Thymus (tissue), 11 donors: ENCODE measurements around the gene WNT1. TPM values are rescaled to one million over a fixed set of nuclear protein-coding genes. Genes with fewer than 3 reads are reported as not detected.

ENCODE experiments used
- DNase-seq, 9 donors: peaks; one replicate each; pipeline ENCODE4 v3.0.0-alpha.2; 2013; ENCODE audit warnings: low spot score in 9 of 9, low read depth in 6 of 9, missing footprints in 1 of 9
- H3K27ac ChIP-seq, 2 donors: one replicate each; pipeline ENCODE4 v1.5.1; 2013; ENCODE audit warnings: control low read depth in 1 of 2, low read depth in 1 of 2, low read length in 1 of 2, mild to moderate bottlenecking in 1 of 2, moderate library complexity in 1 of 2
- H3K27me3 ChIP-seq, 2 donors: one replicate each; pipeline ENCODE4 v1.5.1; 2013; ENCODE audit warnings: low read length in 1 of 2; ENCODE audit not compliant: control insufficient read depth in 2 of 2, insufficient read depth in 1 of 2
- H3K36me3 ChIP-seq, 2 donors: one replicate each; pipeline ENCODE4 v1.5.1; 2013; ENCODE audit warnings: low read length in 1 of 2, mild to moderate bottlenecking in 1 of 2, moderate library complexity in 1 of 2; ENCODE audit not compliant: control insufficient read depth in 2 of 2, insufficient read depth in 2 of 2
- H3K4me1 ChIP-seq, 2 donors: one replicate each; pipeline ENCODE4 v1.5.1; 2013; ENCODE audit warnings: low read length in 2 of 2; ENCODE audit not compliant: control insufficient read depth in 2 of 2, insufficient read depth in 2 of 2
- H3K4me3 ChIP-seq, 2 donors: one replicate each; pipeline ENCODE4 v1.5.1; 2013; ENCODE audit warnings: low read length in 2 of 2, control low read depth in 1 of 2, mild to moderate bottlenecking in 1 of 2
- H3K9me3 ChIP-seq, 2 donors: one replicate each; pipeline ENCODE4 v1.5.1; 2013; ENCODE audit warnings: low read length in 1 of 2, mild to moderate bottlenecking in 1 of 2; ENCODE audit not compliant: control insufficient read depth in 2 of 2, insufficient read depth in 1 of 2
- WGBS: extraction: QIAGEN DNeasy Blood & Tissue Kit; methylation state at CpG from one replicate; pipeline ENCODE4 v1.1.7; 2013; 5-methylcytosine and 5-hydroxymethylcytosine counted together
- polyA plus RNA-seq: library from polyadenylated mRNA; stranded (reverse); fragments of 200-250 nt; gene quantifications from one replicate; pipeline ENCODE4 v1.2.3, GENCODE V29; 2013
- total RNA-seq: library from RNA; stranded (reverse); fragments of 120-200 nt; gene quantifications from one replicate; pipeline ENCODE4 v1.2.4, GENCODE V29; 2013
- donor health status: healthy.

WNT1 gene
- total and polyA plus RNA-seq, 2 donors = 0.05 TPM; not detected in 1

DNA sequence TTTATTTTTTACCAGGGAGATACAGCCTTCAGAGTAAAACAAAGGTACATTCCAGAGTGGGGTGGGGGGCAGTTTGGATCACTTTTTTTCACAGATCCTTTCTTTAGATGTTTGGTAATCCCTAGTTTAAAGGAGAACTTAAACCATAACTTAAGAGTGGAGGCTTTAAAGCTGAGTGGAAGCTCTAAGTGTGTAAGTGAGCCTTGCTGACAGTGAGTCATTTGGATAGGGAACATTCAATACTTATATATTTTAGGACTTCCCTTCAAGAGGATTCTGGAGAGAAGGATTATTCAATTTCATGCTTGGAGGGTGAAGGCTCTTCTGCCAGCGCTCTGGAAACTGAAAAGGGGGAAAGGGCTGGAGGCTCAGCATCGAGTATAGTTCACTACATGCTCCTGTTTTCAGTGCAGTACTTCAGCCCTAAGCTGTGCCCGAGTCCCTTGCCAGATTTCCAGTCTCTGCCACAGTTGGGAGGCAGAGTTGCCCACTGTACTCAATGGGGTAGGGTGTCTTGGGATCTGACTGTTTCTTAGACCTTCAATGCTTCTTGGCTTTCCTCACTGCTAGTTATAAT, 32.1 kb downstream of the WNT1 start:
- no peak for DNase-seq

DNA sequence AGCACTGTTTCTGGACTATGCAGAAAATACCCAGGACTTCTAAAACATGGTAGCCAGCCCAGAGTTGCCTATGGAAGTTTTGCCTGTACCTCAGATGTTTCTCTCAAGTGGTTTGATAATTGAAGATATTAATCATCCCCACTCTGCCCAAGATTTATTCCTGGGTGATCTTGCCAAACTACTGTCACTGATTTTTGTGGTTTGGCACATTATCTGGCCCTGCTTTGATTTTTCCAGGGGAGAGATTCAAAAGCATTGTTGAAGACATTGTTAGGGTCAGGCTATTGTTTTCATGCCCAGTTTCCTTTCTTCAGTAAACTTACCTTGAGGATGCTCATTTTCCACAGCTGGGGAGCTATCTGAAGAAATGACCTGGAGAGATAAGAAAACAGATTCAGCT, 34.6 kb downstream of the WNT1 start:
- DNase-seq = no peak
- no peak overlapping the region for H3K4me3 ChIP-seq
- peaks cover 18 to 29% of the 10 kb centered on the region in 2 donors for H3K36me3 ChIP-seq
- H3K4me1 ChIP-seq = peaks cover 3 to 6% of the 10 kb centered on the region in 2 donors
- H3K27ac ChIP-seq = no peak overlapping the region
- no peaks in the 10 kb centered on the region for H3K9me3 ChIP-seq
- no peaks in the 10 kb centered on the region for H3K27me3 ChIP-seq

More for the DNA sequence above, 32.1 kb downstream of the WNT1 start:
- 97% methylated on average over 3 of the region's 3 CpGs for WGBS
- Histone ChIP-seq H3K4me3 (no peak overlapping the region), H3K4me1 (no peaks in the 10 kb centered on the region), H3K36me3 (peaks cover 23 to 34% of the 10 kb centered on the region in 2 donors), H3K27me3 (no peaks in the 10 kb centered on the region), H3K27ac (no peak overlapping the region), H3K9me3 (no peaks in the 10 kb centered on the region)

DNA sequence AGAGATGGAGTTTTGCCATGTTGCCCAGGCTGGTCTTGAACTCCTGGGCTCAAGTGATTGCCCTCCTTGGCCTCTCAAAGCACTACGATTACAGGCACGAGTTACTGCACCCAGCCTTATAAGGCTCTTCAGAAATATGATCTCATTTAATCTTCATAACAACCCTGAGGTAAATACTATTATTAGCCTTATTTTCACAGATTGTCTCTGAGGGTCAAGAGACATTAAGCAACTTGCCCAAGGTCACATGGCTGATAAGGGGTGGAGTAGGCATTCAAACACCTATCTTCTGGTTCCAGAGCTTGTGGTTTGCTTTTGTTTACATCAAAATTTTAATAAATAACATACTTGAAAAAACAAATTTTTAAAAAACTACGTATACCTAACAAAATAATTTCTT, 35.3 kb downstream of the WNT1 start:
- 98% methylated on average over 3 of the region's 3 CpGs for WGBS
- Histone ChIP-seq H3K27ac (no peak overlapping the region), H3K36me3 (peaks cover 18 to 26% of the 10 kb centered on the region in 2 donors), H3K4me1 (peaks cover 8 to 10% of the 10 kb centered on the region in 2 donors), H3K4me3 (no peak overlapping the region), H3K9me3 (no peaks in the 10 kb centered on the region), H3K27me3 (no peaks in the 10 kb centered on the region)
- DNase-seq = no peak

DNA sequence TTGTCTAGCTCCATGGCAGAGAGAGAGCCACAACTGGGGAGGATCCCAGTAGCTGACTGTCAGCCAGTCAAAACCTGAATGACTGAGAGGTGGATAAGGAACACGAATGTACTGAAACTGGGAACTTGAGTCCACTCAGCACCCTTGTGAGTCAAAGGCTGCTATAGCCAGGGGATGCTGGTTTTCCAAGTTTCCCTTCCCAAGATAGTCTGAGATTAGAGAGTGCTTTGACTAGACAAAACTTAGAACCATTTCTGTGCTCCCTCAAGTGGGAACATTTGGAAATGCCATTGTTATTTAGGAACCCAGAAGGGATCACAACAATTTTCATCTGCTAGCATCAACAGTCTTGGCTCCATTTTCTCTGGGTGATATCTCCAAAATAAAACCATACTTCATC, 36.4 kb downstream of the WNT1 start:
- no peaks in the 10 kb centered on the region for H3K27me3 ChIP-seq
- H3K27ac ChIP-seq = no peak overlapping the region
- H3K9me3 ChIP-seq = no peaks in the 10 kb centered on the region
- no peak overlapping the region for H3K4me3 ChIP-seq
- 96% methylated on average over 1 of the region's 1 CpG for WGBS
- peaks cover 12 to 15% of the 10 kb centered on the region in 2 donors for H3K4me1 ChIP-seq
- H3K36me3 ChIP-seq = peaks cover 18% of the 10 kb centered on the region in 2 donors
- DNase-seq = no peak

DNA sequence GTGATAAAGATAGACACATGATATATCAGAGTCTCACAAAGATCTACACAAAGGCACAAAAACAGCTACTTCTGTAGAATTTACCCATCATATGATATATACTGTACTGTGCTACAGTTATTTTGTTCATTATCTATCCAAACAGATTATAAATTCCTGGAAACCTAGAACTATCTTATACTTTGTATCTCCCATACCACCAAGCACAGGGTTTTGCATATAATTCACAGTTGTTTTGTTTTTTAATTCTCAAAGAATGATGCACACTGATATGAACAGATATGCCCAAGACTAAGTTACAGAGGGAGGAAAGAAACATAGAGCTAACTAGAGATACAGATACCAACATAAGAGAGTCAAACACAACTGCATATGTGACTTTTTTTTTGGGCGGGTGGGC, 37.1 kb downstream of the WNT1 start:
- H3K36me3 ChIP-seq = peaks cover 15 to 16% of the 10 kb centered on the region in 2 donors
- H3K27me3 ChIP-seq = no peaks in the 10 kb centered on the region
- H3K27ac ChIP-seq = no peak overlapping the region
- no peaks in the 10 kb centered on the region for H3K9me3 ChIP-seq
- WGBS = 100% methylated on average over 1 of the region's 1 CpG
- no peak for DNase-seq
- no peak overlapping the region for H3K4me3 ChIP-seq
- peaks cover 13 to 21% of the 10 kb centered on the region in 2 donors for H3K4me1 ChIP-seq

DNA sequence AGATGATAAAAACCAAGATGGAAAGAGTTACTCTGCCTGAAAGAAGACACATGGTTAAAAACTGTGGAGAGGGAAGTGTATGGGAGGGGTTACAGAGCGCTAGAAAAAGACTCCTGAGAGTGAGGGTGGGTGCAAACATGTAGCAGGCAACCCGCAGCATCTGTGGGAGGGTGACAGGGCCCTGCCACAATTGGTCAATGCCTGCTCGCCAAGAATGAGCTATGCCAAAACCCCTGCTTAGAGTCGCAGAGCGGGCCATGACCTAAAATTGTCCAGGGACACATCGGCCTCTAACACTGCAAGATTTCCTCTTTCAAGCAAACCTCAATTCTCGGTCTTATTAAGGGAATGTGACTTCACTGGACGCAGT, 39.8 kb downstream of the WNT1 start:
- under 1% methylated on average over 8 of the region's 8 CpGs for WGBS
- H3K4me3 ChIP-seq = peak overlapping the region; percentile 80 to 88
- H3K9me3 ChIP-seq = no peaks in the 10 kb centered on the region
- peaks cover 24 to 26% of the 10 kb centered on the region in 2 donors for H3K36me3 ChIP-seq
- peak in 1 of 9 donors; percentile 16 for DNase-seq
- H3K27me3 ChIP-seq = no peaks in the 10 kb centered on the region
- peaks cover 13 to 21% of the 10 kb centered on the region in 2 donors for H3K4me1 ChIP-seq
- H3K27ac ChIP-seq = peak overlapping the region; percentile 95 to 96

DNA sequence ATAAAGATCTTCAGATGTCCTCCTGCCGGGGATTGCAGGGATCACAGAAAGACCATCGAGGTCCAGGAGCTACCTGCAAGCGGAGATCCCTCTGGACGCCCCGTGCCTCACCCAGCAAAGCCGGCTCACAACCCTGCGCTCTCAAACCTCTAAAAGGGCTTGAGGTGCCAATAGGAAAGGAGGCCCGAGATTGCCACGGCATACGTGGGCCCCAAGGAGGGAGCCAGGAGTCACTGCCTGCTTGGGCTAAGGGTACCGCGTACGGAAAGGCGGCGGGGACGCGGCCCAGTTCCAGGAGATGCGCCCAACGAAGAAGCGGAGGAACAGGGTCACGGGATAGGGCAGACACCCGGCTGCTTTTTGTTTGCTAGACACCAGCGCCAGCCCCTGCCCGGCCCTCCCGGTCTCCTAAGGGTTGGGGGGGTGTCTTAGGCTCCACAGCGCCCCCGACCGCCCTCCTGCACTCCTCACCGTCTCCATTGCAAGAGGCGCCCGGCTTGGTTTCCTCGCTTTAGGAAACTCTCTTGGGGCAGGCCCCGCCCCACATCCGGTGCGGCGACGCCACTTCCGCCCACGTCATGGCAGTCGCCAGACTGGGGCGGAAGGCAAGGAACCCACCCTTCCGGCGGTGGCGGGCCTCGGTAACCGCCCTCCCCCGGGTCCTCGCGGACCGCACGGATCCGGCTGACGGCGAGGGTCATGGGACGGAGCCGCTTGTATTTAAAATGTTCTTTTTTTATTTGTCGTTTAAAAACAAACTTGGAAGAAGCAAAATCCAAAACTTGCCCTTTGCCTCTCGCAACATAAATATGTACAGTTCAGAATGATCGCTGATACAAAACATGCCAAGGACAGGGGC, 40.4 kb downstream of the WNT1 start, which contains the start of gene PRKAG1:
Gene PRKAG1 (minus strand): TSS at position 516 of the 859 bp plus-strand sequence. CDS start 36 bp downstream, at position 480.
- no peaks in the 10 kb centered on the region for H3K27me3 ChIP-seq
- H3K9me3 ChIP-seq = no peaks in the 10 kb centered on the region
- DNase-seq = peak; percentile 86 to 98 (median 96)
- peak within 1 kb of the TSS; percentile 95 to 96 for H3K27ac ChIP-seq
- H3K4me1 ChIP-seq = peaks cover 13 to 21% of the 10 kb centered on the region in 2 donors
- peak within 1 kb of the TSS; percentile 80 to 88 for H3K4me3 ChIP-seq
- WGBS = under 1% methylated on average over 59 of the region's 59 CpGs
- H3K36me3 ChIP-seq = peaks cover 27 to 29% of the 10 kb centered on the region in 2 donors

DNA sequence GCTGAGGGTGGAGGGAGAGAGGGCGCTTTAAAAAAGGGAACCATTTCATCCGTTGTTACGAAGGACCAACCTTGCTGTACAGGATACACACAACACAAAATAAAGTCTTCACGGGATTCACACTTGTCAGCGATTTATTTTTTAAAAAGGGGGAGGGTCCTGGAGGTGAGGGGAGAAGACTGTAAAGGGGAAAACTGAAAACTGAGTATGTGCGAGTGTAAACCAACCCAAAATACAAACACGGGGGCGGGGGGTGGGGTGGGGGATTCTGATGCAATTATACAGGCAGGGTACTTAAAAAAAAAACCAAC, 41.0 kb downstream of the WNT1 start:
- DNase-seq = no peak
- Histone ChIP-seq H3K27me3 (no peaks in the 10 kb centered on the region), H3K9me3 (no peaks in the 10 kb centered on the region), H3K4me3 (peak overlapping the region; percentile 80 to 88), H3K27ac (peak overlapping the region; percentile 95 to 96), H3K4me1 (peaks cover 13 to 21% of the 10 kb centered on the region in 2 donors), H3K36me3 (peaks cover 33 to 35% of the 10 kb centered on the region in 2 donors)
- 3% methylated on average over 8 of the region's 8 CpGs for WGBS
